Femur (tissue), 1 donor: ENCODE data around the gene GRAMD4.

Source experiments
- DNase-seq: peaks from one replicate; pipeline ENCODE4 v3.0.0-alpha.2; 2017

The GRAMD4 gene

DNA sequence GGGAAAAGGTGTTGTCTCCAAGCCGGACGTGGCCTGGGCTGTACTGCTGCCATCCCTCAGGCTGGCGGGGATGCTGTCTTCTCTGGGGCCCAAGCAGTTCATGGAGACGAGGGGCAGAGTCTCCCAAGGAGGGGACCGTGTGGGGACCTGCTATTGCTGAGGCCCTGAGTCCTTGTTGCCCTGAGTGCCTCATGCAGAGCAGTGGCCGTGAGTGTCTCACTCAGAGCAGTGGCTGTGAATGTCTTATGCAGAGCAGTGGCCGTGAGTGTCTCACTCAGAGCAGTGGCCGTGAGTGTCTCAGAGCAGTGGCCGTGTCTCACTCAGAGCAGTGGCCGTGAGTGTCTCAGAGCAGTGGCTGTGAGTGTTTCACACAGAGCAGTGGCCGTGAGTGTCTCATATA lies 54.7 kb downstream of the GRAMD4 start:
- DNase-seq: no peak

DNA sequence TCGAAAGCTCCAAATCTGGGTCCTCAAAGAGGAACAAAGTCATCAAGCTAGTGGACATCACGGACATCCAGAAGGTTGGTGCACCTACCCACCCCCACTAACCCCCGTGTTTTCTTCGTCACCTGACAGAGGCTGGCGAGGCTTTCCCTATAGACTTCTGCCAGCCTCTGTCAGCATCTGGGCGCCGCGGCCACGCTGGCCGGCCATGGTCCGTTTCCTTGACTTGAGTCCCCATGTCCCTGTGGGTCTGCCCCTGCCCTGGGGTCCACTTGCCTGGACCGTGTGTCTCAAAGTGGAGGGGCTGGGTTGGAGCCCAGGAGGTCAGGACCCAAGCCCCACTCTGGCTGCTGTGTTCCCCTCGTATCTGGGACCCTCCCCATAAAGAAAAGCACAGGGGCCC lies 55.3 kb downstream of the GRAMD4 start:
- no peak for DNase-seq

- DNase-seq: no peak
Observed at GRCh38 chr22:46675938-46676337, 55.8 kb downstream of the GRAMD4 start.

DNA sequence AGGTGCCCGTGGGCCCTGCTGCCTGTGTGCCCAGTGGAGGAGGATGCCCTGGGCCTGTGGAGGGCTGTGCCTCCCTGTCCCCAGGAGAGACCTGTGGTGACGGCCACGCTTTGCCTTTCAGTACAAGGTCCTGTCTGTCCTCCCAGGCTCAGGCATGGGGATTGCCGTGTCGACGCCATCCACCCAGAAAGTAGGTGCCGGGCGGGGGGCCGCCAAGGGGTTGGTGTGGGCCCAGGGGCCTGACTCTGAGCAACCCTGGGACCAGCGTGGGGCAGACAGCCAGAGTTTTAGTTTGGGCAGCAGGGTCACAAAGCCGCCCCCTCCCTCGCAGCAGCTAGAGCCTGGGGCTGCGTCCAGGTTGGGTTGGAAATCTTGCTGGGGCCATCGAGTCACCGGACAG lies 56.3 kb downstream of the GRAMD4 start:
- no peak for DNase-seq

DNA sequence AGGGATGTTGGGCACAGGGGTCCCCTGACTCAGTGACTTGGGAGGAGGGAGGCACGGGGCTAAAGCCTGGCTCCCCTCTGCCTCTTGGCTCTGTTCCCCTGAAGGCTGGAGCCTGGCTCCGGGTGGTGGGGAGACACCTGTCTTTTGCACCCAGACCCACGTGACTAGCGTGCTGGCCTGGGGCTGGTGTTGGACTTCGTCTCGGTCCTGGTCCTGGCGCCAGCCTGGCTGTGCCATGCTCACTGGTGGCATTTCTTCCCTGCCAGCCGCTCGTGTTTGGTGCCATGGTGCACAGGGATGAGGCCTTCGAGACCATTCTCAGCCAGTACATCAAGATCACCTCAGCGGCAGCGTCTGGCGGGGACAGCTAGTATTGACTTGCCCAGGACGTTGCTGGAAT lies 56.7 kb downstream of the GRAMD4 start:
- no peak for DNase-seq

DNA sequence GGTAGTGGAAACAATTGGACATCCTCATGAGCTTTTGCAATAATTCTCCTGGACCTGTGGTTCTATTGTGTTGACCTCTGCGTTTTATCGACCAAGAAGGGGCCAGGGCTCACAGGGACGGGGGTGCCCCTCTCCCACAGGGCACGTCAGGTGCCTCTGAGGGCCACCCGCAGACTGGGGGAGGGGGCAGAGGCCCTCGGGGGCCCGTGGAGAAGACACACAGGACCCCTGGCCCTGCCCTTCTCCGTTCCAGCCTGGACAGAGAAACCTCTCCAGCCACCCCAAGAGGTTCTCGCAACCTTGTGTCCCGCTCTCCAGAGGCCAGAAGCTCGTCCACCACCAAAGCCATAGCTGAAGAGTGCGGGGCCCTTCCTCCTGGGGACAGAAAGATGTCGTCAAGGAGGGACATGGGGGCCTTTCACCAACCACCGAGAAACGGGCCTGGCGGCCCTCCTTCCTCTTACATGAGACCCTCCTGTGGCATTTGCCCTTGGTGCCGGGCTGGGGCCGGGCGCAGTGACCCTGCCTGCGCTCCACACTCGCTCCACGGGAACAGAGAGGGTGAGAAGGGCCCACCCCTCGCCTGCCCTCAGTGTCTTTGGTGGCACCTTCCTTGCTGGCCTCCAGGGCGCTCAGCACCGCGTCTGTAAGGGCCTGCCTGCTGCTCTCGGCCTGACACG lies 57.3 kb downstream of the GRAMD4 start:
- no peak for DNase-seq

- no peak for DNase-seq
Observed at GRCh38 chr22:46678003-46678657, 57.9 kb downstream of the GRAMD4 start.

DNA sequence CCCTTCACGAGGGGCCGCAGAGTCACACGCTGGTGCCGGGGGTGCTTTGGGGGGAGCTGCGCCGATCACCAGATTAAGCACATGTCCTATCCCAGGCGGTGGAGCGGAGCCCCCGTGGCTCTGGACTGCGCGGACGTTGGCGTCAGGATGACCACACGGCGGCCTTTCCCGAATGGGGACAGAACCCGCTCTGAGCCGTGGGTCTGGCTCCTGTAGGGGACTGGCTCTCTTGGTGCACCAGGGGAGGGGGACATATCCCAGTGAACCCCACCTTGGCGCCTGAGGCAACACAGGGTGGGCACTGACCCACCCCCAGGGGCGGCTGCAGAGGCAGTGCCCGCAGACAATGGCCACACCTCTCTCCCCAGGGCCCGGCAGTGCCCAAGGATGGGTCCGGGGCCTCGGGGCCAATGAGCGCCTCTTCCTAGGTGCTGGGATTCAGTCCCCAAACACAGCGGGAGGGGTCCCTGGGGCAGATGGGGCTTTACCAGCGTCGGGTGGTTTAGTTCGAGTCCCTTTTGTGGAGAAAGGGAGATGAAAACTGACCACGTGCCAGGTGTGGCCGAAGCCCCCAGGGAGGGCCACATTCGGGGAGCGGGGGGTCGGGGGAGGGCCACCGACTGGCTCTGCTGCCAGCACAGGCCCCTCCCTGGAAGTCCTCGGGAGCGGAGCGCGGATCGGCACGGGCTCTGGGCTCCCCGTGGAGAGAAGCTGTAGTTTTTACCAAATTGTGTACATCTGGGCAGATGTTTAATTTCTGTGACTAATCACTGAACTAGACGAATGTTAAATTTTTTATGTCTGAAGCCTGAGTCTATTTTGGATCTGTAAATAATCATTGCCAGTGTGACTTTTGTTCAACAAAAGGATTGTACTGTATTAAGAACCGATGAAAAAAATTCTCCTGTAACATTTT lies 58.9 kb downstream of the GRAMD4 start:
- DNase-seq: no peak

GRCh38 chr22:46679706-46680269 lies 59.6 kb downstream of the GRAMD4 start:
- DNase-seq: no peak

DNA sequence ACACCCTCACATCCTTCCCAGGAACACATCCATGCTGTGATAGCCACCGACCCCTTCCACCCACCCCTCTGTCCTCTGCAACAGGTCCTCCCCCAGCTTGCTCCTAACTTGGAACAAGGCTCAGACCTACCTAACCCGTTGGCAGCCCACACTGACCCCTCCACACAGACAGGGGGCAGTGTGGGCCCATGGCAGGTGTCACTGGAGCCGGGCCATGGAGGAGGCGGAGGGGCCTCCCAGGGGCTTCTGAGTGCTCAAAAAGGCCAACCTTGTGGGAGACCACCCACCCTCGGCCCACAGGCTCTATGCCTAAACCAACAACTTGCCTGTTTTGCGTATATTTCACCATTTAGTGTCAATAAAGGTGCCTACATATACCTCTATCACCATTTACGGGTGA lies 60.8 kb downstream of the GRAMD4 start:
- no peak for DNase-seq

DNA sequence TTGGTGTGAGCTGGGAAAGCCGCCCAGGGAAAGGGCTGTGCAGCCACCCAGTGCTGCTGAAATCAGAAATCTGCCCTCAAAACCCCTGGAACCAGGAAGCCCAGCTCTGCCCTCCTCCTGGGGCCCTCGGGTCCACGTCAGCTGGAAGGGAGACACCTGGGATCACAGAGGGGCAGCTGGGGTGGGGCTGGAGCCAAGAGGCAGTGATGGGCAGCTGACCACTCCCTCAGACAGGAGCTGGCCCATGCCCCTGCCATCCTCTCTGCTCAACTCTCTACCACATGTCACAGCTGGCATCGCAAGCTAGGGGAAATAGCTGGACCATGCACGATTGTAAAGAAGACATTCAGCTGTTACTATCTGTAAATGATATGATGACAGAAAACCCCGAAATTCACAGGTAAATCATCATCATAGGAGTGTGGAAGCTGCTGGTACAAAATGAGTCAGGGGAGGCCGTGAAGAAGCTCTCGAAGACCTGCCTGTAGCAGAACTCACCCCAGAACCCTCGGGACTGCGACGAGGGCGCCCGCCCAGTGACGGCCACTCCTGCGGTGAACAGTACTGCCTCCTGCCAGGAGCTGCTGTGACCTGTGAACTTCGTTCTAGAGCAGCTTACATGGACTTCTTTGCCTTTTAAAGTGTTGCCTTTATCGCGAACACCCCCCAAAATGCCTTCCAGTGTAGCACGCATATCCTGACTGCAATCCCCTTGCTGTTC lies 62.0 kb downstream of the GRAMD4 start:
- DNase-seq: no peak

DNA sequence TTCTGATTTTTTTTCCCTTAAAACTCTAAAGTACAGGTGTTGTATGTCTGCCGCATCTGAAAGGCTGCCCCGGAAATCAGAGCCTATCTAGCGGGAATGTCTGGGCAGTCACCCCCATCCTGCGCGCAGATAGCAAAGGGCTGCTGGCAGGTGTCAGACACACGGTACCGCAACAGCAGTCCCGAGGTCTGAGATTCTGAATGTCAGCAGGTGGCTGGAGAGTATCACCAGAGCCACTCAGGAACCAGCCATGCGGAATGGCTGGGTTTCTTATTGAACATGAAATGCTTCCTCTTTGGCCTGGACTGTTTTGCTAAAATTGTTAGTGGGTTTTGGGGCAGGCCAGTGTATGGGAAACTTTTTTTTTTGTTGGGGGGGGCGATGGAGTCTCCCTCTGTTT lies 64.5 kb downstream of the GRAMD4 start:
- DNase-seq: no peak

DNA sequence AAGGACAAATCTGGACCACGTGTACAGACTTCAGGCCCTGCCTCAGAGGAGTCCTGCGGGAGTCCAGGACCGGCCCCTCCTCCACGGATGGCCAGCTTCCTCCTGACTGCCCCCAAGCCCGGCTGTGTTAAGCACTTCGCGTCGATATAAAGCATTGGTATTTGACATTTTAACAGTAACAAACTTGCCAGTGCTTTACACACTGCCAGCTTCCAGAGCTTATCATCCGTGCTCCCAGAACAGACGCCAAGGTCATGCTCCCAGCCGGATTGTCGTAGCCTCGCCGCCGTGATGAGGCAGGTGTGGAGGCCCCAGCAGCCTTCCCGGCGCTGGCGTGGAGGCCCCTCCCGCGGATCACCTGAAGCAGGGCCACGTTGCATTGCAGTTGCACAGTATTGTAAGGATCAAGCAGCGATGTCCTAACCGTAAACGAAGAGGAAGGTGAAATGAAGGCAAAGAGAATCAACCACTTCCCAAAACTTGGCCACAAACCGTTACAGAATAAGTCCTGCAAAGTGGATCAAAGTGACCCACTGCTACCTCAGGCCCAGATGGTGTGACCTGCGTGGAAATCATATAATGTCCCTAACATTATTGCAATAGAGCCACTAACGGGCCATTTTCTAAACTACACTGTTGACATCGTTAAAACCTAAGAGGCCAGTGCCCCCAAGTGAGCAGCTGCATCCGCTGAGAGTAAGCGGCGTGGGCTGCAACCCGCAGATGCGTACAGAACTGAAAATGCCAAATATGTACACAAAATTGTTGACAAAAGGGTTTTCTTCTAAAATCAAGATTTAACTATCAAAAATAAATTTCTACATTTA lies 66.2 kb downstream of the GRAMD4 start:
- DNase-seq: no peak

DNA sequence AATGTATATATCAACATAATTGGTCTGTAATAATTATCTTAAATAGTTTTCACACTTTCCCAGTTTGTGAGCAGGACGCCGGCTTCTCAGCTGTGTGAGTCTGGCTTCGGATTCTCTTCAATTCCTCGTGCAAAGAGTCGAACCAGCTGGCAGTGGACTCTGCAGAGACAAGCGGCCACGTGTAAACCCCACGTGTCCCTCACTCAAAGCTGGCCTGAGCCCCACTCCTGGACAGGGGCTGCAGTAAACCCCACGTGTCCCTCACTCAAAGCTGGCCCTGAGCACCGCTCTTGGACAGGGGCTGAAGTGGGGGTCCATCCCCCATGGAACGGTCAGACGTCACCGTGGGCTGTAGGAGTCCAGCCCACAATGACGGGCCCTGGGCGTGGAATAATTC lies 66.9 kb downstream of the GRAMD4 start:
- DNase-seq: no peak

GRCh38 chr22:46687460-46687859 lies 67.3 kb downstream of the GRAMD4 start:
- DNase-seq: no peak

GRCh38 chr22:46688949-46689348 lies 68.8 kb downstream of the GRAMD4 start:
- DNase-seq: no peak

GRCh38 chr22:46690146-46690545 lies 70.0 kb downstream of the GRAMD4 start:
- DNase-seq: no peak

GRCh38 chr22:46691571-46691970 lies 71.4 kb downstream of the GRAMD4 start:
- DNase-seq: no peak

DNA sequence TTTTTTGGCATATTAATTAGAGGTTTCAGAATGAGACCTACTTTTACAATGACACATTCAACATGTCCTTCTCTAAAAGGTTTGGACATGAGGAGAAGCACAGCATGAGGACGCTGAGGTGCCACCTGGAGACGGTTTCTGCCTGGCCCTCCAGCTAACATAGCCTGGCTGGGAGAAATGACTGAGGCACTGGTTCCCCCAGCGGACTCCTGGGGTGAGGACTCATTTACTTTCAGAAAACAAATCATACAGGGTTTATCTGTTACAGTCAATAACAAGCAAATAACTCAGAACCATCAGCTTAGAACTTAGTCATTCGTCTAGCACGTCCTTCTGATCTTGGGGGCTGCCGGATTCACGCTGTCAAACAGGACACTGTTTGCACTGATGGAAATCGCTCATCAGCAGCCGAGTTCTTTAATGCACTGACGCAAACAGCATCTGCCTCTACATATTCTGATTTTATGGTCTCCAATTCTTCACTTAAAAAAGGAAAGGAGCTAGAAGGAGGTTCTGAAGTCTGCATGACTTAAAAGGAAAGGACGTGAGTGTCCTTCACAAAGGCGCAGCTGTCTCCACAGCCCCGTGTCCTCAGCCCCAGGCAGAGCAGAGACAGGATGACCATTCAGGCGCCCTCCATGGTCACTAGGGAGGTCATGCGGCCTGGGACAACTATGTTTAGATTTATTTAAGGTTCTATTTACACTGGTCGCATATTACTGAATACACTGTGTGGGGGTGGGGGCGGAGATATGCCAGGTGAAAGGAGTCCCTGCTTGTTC lies 73.6 kb downstream of the GRAMD4 start:
- no peak for DNase-seq

DNA sequence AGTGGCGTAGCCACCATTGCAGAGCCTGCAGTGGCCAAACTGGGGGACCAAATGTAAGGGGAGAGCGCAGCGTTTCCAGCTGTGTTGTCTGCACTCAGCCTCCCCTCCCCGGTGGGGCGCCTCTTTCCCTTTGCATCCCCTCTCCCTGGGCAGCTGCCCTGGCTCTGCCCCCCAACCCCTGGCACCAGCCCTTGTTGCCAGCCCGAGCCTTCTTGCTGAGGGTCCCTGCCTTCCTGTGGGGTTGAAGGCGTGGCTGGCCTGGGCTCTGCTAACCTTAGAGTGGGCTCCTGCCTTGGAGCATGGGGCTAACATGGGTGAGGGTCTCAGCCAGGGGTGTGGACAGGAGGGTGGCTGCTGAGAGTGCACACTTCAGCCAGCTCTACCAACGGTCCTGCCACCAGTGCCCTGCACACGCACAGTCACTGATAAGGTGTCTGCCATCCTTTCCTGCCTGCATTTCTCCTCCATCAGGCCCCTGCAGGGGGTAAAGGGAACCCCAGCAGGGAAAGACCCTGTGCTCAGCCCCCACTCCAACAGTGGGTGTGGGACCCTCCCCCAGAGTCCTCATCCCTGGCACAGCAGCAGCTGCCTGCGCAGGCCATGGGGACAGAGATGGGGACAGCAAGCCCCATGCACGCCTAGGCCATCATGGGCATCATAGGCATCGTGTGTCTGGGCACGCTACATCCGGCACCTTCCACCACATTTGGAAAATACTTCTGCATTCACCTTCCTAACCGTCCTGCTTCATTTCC lies 74.4 kb downstream of the GRAMD4 start:
- DNase-seq: no peak
